Epidermal melanocyte (primary cell): ENCODE measurements around the gene ZNF341.

Source experiments
- DNase-seq: peaks from one replicate; pipeline ENCODE4 v3.0.0; 2011; ENCODE audit warnings: low spot score; ENCODE audit not compliant: insufficient read length

ZNF341 gene

DNA sequence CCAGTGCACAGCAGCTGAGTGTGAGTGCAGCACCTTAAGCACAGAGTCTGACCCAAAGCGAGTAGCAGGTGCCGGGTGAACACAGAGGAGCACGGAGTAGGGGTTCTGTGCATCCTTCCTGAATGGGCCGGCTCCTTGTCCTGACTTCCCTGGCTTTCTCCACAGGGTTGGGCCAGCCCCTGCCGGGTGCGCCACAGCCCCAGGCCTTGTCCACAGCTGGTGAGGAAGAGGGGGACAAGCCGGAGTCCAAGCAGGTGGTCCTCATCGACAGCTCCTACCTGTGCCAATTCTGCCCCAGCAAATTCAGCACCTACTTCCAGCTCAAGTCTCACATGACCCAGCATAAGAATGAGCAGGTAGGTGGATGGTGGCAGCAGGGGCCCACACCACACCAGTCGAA is 34.9 kb downstream of the ZNF341 start:
- no peak for DNase-seq

DNA sequence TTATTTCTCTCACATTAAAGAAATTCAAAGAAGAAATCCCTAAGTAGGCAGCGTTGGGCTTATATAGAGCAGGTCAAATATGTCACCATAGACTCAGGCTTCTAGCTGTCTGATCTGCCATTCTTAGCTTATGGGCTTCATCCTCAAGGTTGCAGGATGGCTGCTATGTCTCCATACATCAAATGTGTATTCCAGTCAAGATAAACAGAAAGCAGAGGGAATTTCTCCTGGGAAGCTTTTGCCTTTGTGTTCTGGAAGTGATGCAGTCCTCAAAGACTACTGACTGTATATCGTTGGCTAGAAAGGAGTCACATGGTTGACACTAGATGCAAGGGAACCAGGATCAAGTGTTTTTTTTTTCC is 36.0 kb downstream of the ZNF341 start:
- DNase-seq = no peak

DNA sequence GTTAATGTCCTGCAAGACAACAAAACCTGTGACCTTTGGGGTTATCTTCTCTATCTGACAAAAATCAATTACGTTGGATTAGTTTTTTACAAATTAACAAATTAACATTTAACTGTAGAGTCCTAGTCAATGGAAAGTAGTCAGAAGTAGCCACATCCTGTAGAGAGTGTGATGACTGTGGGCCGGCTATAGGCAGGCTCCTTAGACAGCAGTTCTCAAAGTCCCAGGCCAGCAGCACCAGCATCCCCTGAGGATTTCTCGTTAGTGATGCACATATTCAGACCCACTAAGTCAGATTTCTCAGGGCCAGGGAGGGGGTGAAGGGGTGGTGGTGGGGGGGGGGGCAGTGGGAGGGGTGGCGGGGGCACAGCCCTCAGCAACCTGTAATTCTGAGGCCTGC is 37.2 kb downstream of the ZNF341 start:
- no peak for DNase-seq

DNA sequence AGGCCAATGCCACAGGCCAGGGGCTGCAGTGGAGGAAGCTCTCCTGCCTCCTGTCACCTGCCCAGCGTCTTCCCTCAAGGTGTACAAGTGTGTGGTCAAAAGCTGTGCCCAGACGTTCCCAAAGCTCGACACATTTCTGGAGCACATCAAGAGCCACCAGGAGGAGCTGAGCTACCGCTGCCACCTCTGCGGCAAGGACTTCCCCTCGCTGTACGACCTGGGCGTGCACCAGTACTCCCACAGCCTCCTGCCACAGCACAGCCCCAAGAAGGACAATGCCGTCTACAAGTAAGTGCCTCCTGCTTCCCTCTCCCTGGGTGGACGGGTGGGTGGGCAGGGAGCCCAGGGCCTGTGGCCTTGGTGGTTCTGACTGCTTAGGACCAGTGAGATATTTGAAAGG is 38.2 kb downstream of the ZNF341 start:
- DNase-seq = no peak

DNA sequence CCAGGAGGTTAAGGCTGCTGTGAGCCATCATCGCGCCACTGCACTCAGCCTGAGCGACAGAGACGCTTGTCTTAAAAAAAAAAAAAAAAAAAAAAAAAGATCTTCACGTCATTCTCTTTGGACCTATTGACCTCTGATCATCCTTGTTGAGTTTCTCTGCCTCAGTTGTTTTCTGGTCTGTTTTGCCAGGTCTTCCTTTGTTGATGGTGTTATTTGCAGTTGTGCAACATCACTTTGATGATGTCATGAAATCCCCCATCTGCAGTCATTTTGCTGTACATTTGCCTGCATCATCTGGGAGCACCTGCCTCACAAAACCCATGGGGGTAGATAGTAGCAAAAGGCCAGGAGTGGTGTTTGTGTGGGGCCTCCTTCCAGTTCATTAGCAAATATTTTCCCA is 40.1 kb downstream of the ZNF341 start:
- no peak for DNase-seq

DNA sequence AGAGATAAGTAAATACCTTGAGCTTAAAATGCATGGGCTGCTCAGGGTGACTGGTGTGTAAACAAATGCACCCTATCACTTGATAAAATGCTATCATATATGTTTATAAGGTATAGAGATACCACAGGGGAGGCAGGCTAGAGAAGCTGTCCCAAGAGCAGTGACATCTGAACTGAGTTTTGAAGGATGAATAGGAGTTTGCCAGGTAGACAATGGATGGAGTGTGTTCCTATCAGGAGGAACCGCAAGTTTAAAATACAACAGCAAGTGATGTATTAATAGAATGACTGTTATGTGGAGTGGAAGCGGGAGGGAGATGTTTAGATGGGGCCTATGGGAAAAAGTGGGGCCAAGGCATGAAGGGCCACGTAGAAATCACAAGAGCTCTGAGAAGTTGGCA is 40.6 kb downstream of the ZNF341 start:
- no peak for DNase-seq

DNA sequence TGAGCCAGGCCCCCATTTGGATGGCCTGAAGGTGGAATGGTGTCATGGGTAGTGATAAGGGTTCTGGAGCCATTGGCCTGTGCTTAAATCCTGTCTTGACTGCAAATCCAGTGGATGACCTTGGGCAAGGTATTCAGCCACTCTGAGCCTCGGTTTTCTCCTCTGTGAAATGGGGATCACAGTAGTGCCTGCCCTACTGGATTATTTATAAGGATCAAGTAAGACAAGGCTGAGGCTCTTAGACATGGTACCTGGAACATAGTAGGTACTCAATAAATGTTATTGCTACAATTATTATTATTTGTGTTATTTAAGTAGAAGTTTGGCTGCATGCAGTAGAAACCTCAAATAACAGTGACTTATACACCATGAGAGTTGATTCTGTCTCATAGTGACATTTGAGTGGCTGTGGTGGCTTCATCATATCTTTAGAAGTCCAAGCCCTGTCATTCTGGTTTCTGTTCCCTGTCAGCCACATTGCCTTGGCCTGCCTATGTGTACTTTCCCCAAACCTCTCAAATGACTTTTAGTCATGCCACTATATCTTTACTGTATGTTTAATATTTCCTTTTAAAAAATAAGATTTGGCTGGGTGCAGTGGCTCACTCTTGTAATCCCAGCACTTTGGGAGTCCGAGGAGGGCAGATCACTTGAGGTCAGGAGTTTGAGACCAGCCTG is 41.8 kb downstream of the ZNF341 start:
- no peak for DNase-seq

DNA sequence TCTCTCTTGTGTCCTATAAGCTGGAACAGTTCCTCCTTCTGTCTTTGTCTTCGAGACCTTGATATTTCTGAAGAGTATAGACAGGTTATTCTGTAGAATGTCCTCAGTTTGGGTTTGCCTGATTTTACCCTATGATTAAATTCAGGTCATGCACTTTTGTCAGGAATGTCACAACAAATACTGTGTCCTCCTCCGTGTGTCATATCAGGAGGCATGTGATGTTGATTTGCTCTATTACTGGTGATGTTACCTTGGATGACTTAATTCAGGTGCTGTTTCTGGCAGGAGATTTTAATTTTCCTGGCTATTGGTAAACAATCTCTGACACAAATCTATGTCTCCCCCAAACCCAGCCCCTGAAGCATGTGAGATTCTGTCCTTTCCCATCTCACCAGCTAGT is 46.0 kb downstream of the ZNF341 start:
- DNase-seq = no peak

DNA sequence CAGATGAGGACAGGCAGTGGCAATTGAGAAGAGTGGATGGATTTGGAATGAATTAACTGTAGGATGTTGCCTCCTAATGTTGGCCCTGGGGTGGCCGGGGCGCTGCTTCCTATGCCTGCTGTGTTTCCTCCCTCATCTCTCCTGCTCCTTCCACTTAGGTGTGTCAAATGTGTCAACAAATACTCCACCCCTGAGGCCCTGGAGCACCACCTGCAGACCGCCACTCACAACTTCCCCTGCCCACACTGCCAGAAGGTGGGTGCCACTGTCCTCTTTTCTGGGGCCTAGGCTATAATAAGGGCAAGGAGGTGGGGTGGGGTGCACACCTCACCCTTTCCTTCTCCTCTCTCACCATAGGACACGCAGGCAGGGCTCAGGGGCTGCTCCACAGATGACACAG is 49.3 kb downstream of the ZNF341 start:
- DNase-seq = no peak

DNA sequence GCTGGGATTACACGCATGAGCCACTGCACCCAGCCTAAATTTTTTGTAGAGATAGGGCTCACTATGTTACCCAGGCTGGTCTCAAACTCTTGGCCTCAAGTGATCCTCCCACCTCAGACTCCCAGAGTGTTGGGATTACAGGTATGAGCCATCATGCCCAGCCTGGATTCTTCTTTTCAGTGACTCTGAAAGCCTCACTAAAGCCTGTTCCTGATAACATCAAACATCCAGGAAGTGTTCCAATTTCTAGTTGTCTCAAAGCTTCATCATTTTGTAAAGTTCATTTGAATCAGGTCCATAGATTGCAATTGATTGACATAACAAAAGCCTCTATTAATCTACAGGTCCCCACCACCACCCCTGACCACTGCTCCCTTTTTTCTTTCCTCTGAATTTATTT is 50.1 kb downstream of the ZNF341 start:
- DNase-seq = no peak

DNA sequence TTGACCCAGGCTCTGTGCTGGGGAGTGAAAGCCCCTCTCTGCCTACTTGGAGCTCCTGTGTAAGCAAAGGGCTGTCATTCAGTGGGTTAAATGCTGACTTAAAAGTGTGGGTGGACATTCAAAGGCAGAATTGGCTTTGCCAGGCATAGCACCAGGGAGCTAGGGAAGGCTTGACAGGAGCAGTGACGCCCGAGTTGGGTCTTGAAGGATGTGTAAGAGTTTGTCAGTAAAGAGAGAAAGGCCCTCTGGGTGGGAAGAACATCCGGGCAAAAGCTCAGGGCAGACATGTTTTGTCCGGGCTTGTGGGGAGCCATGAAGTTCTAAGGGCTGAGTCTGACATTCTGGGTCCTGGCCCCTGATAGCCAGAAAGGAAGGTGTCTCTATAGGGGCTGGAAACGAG is 51.5 kb downstream of the ZNF341 start:
- DNase-seq = no peak

DNA sequence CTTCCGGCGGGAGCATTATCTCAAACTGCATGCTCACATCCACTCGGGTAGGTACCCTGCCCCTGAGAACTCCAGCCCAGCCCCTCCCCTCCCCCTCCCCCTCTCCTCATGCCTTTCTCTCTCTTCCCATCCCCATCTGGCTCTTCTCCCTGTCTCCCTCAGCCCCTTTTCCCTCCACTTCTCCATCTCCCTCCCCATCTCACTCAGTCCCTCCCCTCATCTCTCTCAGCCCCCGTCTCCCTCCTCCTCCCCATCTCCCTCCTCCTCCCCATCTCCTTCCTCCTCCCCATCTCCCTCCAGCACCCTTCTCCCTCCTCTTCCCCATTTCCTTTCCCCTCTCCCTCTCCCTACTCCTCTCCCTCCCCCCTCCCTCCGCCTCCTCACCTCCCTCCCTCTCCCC is 52.0 kb downstream of the ZNF341 start:
- no peak for DNase-seq

DNA sequence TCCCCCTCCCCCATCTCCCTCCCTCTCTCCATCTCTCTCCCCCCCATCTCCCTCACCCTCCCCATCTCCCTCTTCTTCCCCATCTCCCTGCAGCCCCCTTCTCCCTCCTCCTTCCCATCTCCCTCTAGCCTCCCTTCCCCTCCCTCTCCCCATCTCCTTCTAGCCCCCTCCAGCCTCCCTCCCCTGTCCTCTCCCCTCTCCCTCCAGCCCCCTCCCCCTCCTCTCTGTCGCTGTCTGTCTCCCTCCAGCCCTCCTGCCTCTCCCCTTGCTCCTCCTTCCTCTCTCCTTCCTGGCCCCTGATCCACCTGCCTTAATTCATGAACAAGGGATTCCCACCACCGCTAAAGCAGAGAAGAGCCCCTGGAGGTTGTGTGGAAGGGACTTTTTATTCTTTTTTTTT is 52.4 kb downstream of the ZNF341 start:
- no peak for DNase-seq

DNA sequence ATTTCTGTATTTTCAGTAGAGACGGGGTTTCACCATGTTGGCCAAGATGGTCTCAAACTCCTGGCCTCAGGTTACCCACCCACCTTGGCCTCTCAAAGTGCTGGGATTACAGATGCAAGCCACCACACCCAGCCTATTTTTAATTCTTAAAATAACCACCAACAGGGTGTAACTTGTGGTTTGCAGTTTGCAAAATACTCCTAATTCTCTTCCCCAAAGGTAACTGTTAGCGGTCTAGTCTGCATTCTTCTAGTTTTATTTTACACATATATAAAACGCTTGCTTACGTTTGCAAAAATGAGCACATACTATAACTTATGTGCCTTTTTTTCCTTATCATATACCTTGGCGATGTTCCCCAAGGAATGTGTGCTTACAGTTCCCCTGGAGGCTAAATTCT is 53.7 kb downstream of the ZNF341 start:
- DNase-seq = no peak

DNA sequence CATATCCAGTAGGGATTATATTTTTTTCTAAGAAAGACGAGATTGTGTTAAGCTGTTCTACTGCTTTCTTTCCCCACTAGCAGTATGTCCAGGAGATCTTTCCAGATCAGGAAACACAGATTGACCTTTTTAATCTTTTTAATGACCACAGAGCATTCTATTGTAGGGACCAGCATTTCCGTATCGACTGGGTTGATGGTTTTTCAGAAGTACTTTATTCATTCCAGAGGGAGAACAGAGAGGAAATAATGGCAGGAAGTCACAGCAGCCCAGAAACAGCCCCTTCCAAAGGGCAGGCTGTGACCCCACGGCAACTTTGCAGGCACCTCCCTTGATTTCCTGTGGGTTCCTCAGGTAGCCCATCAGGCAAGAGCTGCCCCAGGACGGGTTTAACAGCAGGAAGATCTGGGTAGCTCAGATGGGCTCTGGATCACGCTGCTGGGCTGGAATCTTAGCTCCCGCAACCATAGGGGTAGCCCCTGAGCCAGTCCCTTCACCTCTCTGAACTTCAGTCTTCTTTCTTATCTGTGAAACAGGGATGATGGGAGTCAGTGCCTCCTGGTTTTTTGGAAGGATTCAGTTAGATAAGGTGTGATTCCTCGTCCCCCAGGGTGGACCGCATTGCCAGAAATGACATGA is 55.6 kb downstream of the ZNF341 start:
- DNase-seq = no peak

DNA sequence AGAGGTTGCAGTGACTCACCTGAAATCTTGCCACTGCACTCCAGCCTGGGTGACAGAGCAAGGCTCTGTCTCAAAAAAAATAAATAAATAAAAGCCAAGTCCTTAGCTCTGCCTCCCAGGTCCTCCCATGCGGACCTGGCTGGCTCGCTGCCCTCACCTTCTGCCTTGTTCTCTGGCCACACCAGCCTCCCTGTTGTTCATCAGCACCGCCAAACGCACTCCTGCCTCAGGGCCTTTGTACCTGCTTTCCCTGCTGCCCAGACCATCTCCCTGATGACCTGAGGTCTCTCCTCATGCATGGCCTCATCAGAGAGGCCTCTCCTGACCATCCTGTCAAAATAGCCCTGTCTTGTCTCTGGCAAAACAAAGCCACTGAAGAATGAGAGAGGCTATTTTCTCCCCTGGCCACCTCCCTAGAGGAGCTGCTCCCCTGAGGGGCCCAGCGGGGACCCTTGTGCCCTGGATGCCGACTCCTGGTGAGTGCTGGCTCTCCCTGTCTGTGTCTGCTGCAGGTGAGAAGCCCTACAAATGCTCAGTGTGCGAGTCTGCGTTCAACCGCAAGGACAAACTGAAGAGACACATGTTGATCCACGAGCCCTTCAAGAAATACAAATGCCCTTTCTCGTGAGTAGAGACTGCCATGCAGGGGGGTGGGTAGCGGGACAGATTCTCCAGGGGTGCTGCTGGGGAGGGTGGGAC is 56.7 kb downstream of the ZNF341 start:
- no peak for DNase-seq

DNA sequence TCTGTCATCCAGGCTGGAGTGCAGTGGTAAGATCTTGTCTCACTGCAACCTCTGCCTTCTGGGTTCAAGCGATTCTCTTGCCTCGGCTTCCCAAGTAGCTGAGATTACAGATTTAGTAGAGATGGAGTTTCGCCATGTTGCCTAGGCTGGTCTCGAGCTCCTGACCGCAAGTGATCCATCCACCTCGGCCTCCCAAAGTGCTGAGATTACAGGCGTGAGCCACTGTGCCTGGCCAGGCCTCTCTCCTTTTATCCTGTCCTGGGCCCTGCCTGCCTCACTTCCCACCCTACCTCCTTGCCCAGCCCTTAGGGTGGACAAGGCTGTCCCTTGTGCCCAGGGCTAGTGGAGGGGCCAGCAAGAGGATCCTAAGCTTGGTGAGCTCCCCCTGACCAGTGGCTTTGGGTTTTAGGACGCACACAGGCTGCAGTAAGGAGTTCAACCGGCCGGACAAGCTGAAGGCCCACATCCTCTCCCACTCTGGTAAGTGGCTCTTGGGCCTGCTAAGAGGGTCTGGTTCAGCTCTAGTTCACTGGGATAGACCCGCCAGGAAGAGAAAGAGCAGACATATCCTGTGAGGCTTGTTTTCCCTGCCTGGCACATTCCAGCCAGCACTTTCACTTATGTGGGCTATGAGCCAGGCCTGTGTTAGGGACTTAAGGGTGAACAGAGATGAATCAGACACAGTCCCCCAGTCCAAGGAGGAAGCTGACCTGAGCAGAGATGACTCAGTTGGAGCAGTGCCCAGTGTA is 57.5 kb downstream of the ZNF341 start:
- DNase-seq = peak; percentile 44

DNA sequence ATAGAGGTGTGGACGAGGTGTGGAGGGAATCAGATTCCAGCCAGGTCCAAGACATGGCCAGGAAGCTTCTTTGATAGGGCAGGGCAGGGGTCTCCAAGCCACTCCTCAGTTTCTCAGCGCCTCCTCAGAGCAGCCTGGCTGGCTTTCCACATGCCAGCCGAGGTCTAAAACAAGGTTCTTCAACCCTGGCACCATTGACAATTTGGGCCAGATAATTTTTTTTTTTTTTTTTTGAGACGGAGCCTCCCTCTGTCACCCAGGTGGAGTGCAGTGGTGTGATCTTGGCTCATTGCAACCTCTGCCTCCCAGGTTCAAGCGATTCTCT is 58.0 kb downstream of the ZNF341 start:
- DNase-seq = no peak

DNA sequence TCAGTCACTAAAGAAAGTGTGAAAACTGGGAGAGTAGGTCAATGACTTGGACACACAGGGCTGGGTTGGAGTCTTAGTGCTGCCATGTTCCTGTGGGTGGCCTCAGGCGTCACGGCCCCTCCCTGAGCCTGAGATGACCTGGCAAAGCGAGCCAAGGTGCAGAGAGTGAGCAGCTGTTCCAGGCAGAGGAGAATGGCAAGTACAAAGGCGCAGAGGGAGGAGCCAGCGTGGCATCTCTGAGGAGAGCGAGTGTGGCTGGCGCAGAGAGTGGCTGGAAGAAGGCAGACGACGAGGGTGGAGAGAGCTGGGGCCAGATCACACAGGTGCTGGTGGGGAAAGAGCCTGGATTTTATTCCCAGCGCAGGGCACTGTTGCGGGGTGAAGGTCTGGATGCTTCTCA is 58.8 kb downstream of the ZNF341 start:
- DNase-seq = no peak

DNA sequence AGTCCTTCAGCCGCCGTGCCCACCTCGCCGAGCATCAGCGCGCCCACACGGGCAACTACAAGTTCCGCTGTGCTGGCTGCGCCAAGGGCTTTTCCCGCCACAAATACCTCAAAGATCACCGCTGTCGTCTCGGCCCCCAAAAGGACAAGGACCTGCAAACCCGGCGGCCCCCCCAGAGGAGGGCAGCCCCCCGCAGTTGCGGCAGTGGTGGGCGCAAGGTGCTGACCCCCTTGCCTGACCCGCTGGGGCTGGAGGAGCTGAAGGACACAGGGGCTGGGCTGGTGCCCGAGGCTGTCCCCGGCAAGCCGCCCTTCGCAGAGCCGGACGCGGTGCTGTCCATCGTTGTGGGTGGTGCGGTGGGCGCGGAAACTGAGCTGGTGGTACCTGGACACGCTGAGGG is 59.2 kb downstream of the ZNF341 start:
- DNase-seq = no peak

DNA sequence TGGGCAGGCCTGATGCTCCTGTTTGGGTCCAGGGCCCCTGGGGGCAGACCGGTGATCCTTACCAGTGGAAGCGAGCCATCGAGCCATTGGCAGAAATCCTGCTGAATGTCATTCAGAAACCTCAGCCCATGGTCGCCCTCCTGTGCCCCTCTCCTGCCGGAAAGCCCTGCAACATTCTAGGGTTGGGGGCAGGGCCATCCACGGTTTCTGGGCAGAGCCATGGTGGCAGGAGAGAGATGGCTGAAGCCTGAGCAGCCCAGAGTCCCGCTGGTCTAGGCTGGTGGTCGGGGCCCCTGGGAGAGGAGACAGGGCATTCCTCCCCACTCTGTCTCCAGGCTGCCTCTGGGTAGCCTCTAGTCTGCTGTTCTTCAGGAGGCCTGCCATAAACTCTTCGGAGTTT is 59.7 kb downstream of the ZNF341 start:
- no peak for DNase-seq

DNA sequence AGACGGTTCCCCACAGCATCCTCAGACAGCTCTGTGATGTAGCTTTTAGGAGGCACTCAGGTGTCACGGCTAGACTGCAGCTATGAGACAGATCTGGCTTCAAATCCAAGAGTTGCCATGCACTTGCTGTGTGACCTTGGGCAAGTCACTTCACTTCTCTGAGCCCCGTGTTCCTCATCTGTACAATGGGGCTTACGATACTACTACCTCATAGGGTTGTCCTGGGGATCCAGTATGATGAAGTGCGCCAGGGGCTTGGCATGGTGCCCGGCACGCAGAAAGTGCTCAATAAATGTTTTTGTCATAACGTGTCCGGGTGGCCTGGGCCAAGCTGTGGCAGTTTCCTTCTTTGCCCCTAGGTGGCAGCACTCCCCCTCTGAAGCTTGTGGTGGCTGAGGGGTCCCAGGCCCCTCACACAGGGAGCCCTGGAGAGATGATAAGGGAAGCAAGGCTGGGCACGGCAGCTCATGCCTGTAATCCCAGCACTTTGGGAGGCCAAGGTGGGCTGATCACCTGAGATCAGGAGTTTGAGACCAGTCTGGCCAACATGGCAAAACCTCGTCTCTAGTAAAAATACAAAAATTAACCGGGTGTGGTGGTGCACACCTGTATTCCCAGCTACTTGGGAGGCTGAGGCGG is 60.3 kb downstream of the ZNF341 start:
- DNase-seq = no peak
